Epithelial cell of esophagus (primary cell): Measurements from ENCODE around the gene NEFH.
A peak's percentile ranks its signal among the peaks of the same experiment; 100 is the strongest.

ENCODE experiments used
- DNase-seq: peaks from one replicate; pipeline ENCODE4 v3.0.0; 2010; ENCODE audit warnings: low read depth
- H3K4me3 ChIP-seq: 2 replicates; pipeline ENCODE4 v1.5.1; 2011; ENCODE audit warnings: mild to moderate bottlenecking, low read length, control low read depth
- CTCF ChIP-seq: IDR thresholded peaks from 2 replicates; pipeline ENCODE4 v1.5.1; 2011; ENCODE audit warnings: low read depth, mild to moderate bottlenecking, low read length, control low read depth, inconsistent platforms; ENCODE audit not compliant: insufficient read depth; ENCODE audit errors: missing control alignments

The NEFH gene

DNA sequence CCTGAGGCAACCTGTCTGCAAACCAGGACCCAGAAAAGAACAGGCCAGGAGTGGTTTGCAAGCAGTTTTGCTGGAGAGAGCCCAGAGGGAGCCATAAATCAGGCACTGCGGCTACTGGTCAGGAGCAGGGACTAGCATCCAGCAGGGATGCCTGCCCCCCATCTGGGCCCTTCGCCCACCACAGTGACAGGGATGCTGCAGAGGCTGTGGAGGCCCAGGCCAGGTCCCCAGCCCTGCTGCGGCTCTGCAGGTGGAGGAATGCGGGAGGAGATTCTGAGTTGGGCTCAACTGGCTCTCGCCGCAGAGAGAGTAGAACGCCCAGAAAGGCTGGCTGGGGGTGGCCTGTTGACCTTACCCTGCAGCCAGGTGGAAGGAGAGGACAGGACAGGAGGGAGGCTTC, 16.4 kb upstream of the NEFH start:
- no peak overlapping the region for H3K4me3 ChIP-seq
- no peak for DNase-seq
- no peak for TF ChIP-seq CTCF

DNA sequence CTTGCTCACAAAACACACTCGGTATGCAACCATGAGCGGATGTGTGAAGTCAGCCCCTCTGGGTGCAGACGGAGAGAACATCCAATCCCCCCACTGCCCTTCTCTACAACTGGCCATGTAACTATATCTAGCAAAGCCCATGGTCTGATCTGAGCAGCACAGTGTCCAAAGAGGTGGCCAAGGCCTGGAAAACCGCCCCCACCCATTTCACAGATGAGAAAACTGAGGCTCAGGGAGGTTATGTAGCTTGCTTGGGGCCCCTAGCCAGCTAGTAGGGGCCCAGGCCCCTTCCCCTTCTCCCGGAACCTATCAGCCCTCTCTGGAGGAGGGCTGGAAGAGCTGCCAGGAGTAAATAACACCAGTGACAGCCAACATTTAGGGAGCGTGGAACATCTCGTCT, 15.4 kb upstream of the NEFH start:
- no peak overlapping the region for H3K4me3 ChIP-seq
- no peak for TF ChIP-seq CTCF
- no peak for DNase-seq

DNA sequence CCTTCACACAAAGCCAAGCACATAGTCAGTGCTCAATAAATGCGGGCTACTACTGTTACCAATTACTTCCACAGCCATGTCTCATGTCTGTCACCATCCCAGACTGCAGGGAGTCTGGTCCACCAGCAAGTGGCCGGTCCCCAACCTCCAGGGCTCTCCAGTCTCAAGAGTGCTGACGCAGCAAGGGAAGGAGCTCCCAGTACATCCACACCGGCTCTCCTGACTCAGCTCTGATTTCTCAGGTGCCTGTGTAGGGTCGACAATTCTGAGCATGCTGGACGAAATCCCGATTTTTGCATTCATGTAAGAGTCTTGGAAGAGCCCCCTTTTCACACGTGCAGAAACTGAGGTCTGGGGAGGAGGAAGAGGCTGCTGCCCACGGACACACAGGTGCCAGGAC, 10.3 kb upstream of the NEFH start:
- no peak for TF ChIP-seq CTCF
- DNase-seq: peak; percentile 26
- peak overlapping the region; percentile 41 for H3K4me3 ChIP-seq

DNA sequence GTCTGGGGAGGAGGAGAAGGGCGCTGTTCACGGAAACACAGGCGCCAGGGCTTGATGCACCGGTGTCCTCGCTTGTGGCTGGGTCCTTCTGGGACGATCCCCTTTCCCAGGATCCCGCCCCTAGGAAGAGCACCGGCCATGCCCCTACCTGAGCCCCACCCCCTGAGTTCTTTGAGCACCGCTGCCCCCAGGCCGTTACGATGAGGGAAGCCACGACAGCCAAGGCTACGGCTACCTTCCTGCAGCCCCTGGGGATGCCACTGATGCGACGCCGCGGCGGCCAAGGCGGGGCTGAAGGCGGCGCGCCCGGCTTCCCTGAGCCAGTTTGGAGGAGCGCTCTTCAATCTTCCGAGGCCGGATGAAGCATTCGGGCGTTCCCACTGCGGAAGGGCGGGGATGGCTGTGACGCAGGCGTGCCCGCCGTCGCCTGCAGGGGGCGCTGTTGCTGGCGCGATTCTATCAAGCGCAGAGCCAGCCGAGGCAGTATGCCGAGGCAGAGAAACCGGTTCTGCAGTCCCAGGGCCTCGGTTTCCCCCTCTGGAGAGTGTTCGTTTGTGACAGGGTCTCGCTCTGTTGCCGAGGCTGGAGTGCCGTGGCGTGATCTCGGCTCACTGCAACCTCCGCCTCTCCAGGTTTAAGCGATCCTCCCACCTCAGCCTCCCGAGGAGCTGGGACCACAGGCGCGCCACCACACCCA, 9.7 kb upstream of the NEFH start:
- H3K4me3 ChIP-seq: peak overlapping the region; percentile 41
- DNase-seq: peak; percentile 76
- peak; percentile 78 for TF ChIP-seq CTCF

DNA sequence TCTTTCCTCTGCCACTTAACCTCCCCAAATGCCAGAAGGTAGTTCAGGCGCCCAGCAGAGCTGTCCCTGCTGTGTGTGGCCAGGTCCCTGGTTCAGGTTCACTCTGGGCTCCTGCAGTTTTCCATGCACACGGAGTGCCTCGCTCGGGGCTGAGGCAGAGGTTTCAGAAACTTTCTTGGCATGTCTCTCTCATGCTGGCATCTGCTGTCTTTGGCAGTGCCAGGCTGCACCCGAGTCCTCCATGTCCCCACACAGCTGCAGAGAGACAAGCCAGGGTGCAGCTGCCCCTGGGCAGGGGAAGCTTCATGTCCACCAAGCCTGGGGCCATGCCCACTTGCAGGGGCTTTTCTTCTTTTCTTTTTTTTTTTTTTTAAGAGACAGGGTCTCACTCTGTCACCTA, 7.0 kb upstream of the NEFH start:
- no peak overlapping the region for H3K4me3 ChIP-seq
- TF ChIP-seq CTCF: no peak
- no peak for DNase-seq

GRCh38 chr22:29475550-29475949, 4.5 kb upstream of the NEFH start:
- TF ChIP-seq CTCF: no peak
- no peak for DNase-seq
- no peak overlapping the region for H3K4me3 ChIP-seq

DNA sequence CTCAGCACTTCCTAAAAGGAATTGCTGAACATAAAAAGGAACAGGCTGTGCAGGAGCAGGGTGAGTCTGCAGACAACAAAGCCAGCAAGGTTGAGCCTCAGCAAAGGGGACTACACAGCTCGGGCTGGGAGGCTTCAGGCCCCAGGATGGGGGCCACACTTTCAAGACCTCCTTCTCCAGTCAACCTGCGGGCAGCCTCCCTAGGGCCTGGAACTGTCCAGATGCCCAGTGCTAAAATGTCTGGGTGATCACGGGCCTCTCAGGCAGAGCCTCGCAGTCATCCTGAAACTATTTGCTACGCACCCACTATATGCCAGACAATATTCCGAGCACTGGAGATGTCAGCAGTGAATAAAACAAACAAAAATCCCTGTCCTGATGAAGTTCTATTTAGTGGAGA, 3.9 kb upstream of the NEFH start:
- H3K4me3 ChIP-seq: no peak overlapping the region
- TF ChIP-seq CTCF: no peak
- DNase-seq: no peak
